Activated T-cell treated with anti-CD3 and anti-CD28 coated beads, Interleukin-2, amount 50 U/mL, for 4 hours (primary cell): ENCODE measurements around the gene VCAN. TPM values are rescaled to one million over a fixed set of nuclear protein-coding genes. Genes with fewer than 3 reads are reported as not detected.

Experiments used
- ATAC-seq, 2 donors: fragments of 200-7000 bp; cut with Tn5 transposase; one replicate each; pipeline ENCODE4 v1.10.0; 2021
- DNase-seq: peaks from one replicate; pipeline ENCODE4 v3.0.0-alpha.2; 2020
- H3K27me3 Mint-ChIP-seq: one replicate; pipeline ENCODE4 v1.8.0; 2021; ENCODE audit warnings: low read depth, mixed read lengths
- H3K36me3 Mint-ChIP-seq: one replicate; pipeline ENCODE4 v1.8.0; 2022; ENCODE audit warnings: mixed read lengths; ENCODE audit not compliant: insufficient read depth
- H3K4me1 Mint-ChIP-seq: one replicate; pipeline ENCODE4 v1.8.0; 2021; ENCODE audit warnings: low read depth, mixed read lengths
- H3K4me3 Mint-ChIP-seq: one replicate; pipeline ENCODE4 v1.8.0; 2021; ENCODE audit warnings: mild to moderate bottlenecking, moderate library complexity, mixed read lengths
- H3K9me3 Mint-ChIP-seq: one replicate; pipeline ENCODE4 v1.8.0; 2021; ENCODE audit warnings: mixed read lengths
- total RNA-seq, 3 donors: library from RNA; stranded (reverse); gene quantifications; one replicate each; pipeline ENCODE4 v1.2.1, GENCODE V29; 2021

The VCAN gene
- total RNA-seq, 3 donors from 2014 or later = 0.61 to 0.84 (median 0.74) TPM

- Mint-ChIP-seq H3K27me3 (peaks cover 14% of the 10 kb centered on the region), H3K9me3 (no peaks in the 10 kb centered on the region), H3K4me3 (no peak overlapping the region), H3K36me3 (no peaks in the 10 kb centered on the region), H3K4me1 (no peaks in the 10 kb centered on the region)
- DNase-seq (no peak), ATAC-seq (no peak)
These were observed 92.7 kb downstream of the VCAN start for GRCh38 chr5:83564069-83564749.

DNA sequence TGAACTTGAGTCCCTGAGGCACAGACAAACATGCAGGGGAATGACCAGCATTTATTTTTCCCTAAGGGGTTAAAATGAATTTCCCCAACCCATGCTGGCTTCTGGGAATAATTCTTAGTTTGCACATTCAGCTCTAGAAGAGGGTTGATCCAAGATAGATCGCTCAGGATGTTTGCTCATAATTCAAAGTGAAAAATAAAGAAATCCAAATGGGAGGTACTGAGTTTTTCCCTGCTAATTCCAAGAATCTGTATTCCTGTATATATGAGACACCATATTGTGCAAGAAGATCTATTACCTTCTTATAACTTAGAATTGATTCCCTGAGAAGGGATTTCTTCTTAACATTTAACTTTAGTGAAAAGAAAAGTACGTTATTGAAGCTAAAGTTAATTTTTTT is 96.2 kb downstream of the VCAN start:
- DNase-seq (no peak), ATAC-seq (no peak)
- Mint-ChIP-seq H3K4me3 (no peak overlapping the region), H3K36me3 (no peaks in the 10 kb centered on the region), H3K9me3 (no peaks in the 10 kb centered on the region), H3K27me3 (peaks cover 11% of the 10 kb centered on the region), H3K4me1 (no peaks in the 10 kb centered on the region)

- no peak for ATAC-seq
- H3K27me3 Mint-ChIP-seq = peaks cover 10% of the 10 kb centered on the region
- no peaks in the 10 kb centered on the region for H3K36me3 Mint-ChIP-seq
- no peaks in the 10 kb centered on the region for H3K9me3 Mint-ChIP-seq
- H3K4me1 Mint-ChIP-seq = no peaks in the 10 kb centered on the region
- DNase-seq = no peak
- H3K4me3 Mint-ChIP-seq = no peak overlapping the region
These were observed 96.6 kb downstream of the VCAN start for GRCh38 chr5:83568186-83568585.

DNA sequence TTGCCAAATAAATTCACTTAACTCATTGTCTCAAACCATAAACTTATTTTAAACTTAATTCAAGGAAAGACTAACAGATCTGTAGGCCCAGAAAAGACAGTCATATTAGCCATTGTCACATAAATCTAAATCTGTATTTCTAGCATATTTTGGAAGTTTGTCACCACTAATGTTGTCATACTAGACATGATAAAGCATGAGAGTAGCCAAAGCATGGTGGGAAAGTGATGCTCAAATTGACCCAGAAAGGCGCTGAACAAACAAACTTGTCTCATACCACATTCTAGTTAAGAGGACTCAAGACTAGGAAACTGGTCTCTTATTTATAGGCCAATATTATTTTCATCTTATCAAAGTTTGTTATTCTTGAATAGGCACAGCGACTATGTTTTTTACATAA is 99.4 kb downstream of the VCAN start:
- DNase-seq = no peak
- Mint-ChIP-seq H3K4me1 (no peaks in the 10 kb centered on the region), H3K36me3 (no peaks in the 10 kb centered on the region), H3K27me3 (peaks cover 2% of the 10 kb centered on the region), H3K9me3 (no peaks in the 10 kb centered on the region), H3K4me3 (no peak overlapping the region)
- ATAC-seq = no peak

DNA sequence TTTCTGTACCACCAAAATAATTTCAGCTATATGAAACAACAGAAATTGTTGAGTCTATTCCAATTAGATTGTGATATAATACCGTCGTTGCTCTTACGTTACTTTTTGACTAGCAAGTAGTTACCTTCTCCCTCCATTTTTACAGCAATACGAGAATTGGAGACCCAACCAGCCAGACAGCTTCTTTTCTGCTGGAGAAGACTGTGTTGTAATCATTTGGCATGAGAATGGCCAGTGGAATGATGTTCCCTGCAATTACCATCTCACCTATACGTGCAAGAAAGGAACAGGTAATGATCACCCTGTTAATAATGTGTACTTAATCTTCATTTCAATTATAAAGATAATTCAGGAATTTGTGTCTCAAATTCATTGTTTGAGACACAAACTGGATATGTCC is 100.7 kb downstream of the VCAN start:
- Mint-ChIP-seq H3K9me3 (no peaks in the 10 kb centered on the region), H3K36me3 (no peaks in the 10 kb centered on the region), H3K4me1 (no peaks in the 10 kb centered on the region), H3K4me3 (no peak overlapping the region), H3K27me3 (peaks cover 6% of the 10 kb centered on the region)
- DNase-seq (no peak), ATAC-seq (no peak)

- H3K36me3 Mint-ChIP-seq = no peaks in the 10 kb centered on the region
These were observed 104.8 kb downstream of the VCAN start for GRCh38 chr5:83576341-83576740.

DNA sequence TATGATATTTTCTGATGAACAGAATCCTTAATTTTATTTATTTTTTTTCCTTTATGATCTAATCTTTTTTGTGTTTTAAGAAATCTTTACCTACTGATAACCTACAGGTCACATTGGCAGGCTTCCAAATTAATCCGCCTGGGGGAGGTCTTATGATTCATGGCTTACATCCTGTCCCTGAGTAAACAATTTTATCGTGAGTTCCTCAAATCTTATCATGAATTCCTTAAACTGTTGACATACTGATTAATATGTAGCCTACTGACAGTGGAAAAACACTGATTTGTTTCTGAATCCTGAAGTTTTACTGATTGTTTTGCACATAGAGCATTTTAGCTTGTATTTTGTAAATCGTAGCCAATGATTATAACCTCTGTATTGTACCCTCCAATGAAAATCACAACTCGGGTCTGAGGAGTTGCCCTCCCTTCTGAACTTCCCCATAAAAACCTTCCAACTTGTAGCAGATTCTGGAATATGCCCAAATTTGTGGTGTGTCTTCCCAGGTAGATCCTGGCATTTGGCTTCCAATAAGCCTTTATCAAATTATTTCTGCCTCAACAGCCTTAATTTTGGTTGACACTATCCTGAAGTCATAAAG is 105.6 kb downstream of the VCAN start:
- DNase-seq = no peak
- H3K4me1 Mint-ChIP-seq = no peaks in the 10 kb centered on the region
- no peak for ATAC-seq
- no peak overlapping the region for H3K4me3 Mint-ChIP-seq
- H3K27me3 Mint-ChIP-seq = peaks cover 4% of the 10 kb centered on the region
- no peaks in the 10 kb centered on the region for H3K36me3 Mint-ChIP-seq
- no peaks in the 10 kb centered on the region for H3K9me3 Mint-ChIP-seq

More at GRCh38 chr5:83576341-83576740, 104.8 kb downstream of the VCAN start:
- DNase-seq (no peak), ATAC-seq (no peak)
- Mint-ChIP-seq H3K4me1 (no peaks in the 10 kb centered on the region), H3K4me3 (no peak overlapping the region), H3K9me3 (no peaks in the 10 kb centered on the region), H3K27me3 (peaks cover 4% of the 10 kb centered on the region)

DNA sequence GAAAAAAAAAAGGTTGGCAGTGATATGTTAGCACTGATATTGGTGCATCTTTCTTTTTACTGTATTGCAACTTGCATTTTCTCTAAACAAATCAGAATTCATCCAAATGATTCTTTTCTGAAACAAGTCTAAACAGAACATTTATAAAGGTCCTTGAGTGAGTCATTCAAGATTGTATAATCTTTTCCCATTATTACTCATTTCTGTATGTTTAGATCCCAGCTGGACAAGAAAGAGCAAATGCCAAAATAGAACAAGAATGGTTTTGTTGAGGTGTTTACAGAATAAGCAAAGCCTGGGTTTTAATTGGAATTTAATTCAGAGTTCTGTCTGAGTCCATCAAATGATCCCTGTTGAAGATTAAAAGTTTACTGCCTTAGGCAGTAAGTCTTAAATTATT is 112.3 kb downstream of the VCAN start:
- no peak overlapping the region for H3K4me3 Mint-ChIP-seq

DNA sequence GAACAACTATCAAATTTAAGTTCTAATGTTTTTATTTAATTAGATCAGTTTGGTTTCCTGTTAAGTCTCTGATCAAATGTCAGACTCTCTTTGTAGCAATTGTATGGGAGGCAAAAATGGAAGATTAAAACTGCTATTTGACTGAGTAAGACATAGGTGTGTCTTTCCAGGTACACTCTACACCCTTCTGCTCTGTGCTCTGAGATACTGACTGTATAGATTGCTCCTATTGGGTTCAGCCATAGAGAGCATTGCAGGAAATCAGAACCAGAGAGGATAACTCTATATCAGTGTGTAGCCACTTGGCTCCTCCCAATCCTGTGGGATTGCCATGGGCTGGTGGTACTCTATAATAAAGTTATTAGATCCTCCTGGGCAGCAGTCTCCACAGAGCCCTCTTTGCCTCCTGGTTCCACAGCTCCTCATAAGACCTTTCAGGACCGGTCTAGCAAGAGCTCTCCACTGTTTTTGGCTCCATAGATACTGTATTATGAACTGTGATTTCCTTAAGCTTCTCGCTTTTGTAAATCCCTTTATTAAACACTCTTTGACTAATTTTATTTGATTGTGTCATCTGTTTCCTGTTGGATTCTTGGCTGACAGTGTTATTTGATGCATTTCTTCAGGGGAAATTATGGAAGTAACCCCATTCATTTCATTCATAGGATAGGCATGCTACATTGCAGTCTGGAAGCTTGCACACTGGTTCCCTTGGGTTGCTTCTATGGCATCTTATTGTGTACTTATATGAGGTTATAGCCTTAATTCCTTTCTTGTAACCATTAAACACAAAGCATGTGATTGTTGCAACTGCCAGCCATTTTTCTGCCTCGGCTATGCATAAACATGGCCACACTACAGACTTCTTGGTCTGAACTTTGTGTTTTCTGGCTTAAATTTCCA is 115.6 kb downstream of the VCAN start:
- no peaks in the 10 kb centered on the region for H3K4me1 Mint-ChIP-seq
- H3K36me3 Mint-ChIP-seq = no peaks in the 10 kb centered on the region
- H3K27me3 Mint-ChIP-seq = peaks cover 5% of the 10 kb centered on the region
- no peak overlapping the region for H3K4me3 Mint-ChIP-seq
- no peak for DNase-seq
- no peaks in the 10 kb centered on the region for H3K9me3 Mint-ChIP-seq
- ATAC-seq = no peak

More for the DNA sequence above, 112.3 kb downstream of the VCAN start:
- DNase-seq (no peak), ATAC-seq (no peak)
- Mint-ChIP-seq H3K36me3 (no peaks in the 10 kb centered on the region), H3K4me1 (no peaks in the 10 kb centered on the region), H3K27me3 (peaks cover 3% of the 10 kb centered on the region), H3K9me3 (no peaks in the 10 kb centered on the region)

DNA sequence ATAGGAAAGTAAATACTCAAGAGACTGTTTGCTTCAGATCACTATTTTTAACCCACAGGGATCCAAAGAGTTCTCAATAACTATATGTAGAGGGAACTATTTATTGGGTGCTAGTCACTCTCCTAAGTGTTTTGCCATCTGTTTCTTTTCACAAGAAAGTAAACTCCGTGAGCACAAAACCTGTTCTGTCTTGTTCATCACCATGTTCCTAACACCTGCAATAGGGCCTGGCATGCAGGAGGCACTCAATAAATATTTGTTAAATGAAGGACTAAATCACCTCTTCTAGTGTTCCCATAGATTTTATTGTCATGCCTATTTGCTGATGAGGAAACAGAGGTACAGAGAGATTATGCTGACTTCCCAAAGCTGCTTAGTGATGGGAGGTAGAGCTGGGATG is 118.2 kb downstream of the VCAN start:
- H3K9me3 Mint-ChIP-seq = no peaks in the 10 kb centered on the region
- H3K36me3 Mint-ChIP-seq = no peaks in the 10 kb centered on the region
- DNase-seq (no peak), ATAC-seq (no peak)
- no peaks in the 10 kb centered on the region for H3K4me1 Mint-ChIP-seq
- H3K27me3 Mint-ChIP-seq = peaks cover 2% of the 10 kb centered on the region
- H3K4me3 Mint-ChIP-seq = no peak overlapping the region

DNA sequence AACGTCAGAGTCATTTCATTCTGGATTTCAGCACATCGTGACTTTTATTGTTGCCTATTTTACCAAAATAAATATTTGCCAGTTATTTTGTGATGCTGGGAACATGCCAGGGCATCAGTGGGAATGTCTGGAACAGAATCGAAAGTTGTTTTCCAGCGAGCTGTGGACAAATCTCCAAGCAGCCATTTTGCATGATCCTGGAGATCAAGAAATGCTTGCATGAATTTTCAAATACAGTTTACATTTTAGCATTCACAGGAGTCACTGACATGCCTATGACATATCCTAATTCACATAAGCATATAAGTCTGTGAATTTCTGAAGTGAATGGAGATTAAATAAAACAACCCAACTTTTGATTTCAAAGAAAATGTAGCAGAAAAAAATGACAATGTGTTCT is 119.4 kb downstream of the VCAN start:
- Mint-ChIP-seq H3K27me3 (peaks cover 2% of the 10 kb centered on the region), H3K4me3 (no peak overlapping the region), H3K9me3 (no peaks in the 10 kb centered on the region), H3K36me3 (no peaks in the 10 kb centered on the region), H3K4me1 (no peaks in the 10 kb centered on the region)
- no peak for DNase-seq
- no peak for ATAC-seq

GRCh38 chr5:83595217-83595616 is 123.7 kb downstream of the VCAN start:
- Mint-ChIP-seq H3K4me3 (no peak overlapping the region), H3K4me1 (no peaks in the 10 kb centered on the region), H3K36me3 (no peaks in the 10 kb centered on the region)

DNA sequence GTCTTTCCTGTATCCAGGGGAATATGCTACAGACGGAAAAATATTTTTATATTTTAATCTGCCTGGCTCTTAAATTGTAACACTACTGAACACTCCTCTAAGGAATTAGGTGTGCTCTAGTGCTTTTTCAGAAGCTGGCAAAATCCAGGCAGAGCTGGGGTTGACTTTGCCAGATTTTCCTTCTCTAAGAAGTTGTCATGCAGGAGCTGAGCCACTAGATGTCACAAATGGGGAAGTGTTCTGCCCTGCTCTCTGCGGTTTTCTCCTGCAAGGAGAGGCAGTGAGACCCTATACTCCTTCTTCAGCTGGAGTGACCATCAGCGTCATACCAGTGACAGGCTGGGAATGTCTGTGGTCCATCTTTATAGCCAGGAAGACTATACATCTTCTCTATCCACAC is 136.6 kb downstream of the VCAN start:
- Mint-ChIP-seq H3K27me3 (peaks cover 5% of the 10 kb centered on the region), H3K4me3 (no peak overlapping the region), H3K9me3 (no peaks in the 10 kb centered on the region), H3K36me3 (no peaks in the 10 kb centered on the region), H3K4me1 (no peaks in the 10 kb centered on the region)
- no peak for ATAC-seq
- no peak for DNase-seq

More at GRCh38 chr5:83595217-83595616, 123.7 kb downstream of the VCAN start:
- ATAC-seq (no peak), DNase-seq (no peak)
- H3K27me3 Mint-ChIP-seq = peaks cover 3% of the 10 kb centered on the region
- no peaks in the 10 kb centered on the region for H3K9me3 Mint-ChIP-seq

DNA sequence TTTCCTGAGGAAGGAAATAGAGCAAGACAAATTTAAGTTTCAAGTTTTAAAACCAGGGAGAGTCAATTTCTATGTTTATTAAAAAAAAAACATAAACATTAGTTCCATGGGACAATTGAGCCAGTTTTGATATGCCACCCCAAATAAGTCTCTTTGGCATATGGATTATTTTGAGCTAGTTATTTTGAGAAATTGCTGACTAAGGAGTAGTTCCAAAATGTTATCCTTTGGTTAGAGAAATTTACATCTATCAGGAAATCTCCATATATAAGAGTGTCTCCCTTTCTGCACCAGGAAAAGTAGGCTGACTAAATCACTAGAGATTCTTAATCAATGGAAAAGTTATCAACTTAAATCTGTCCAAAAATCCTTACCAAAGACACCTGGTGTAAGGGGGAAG is 143.3 kb downstream of the VCAN start:
- Mint-ChIP-seq H3K4me1 (no peaks in the 10 kb centered on the region), H3K4me3 (no peak overlapping the region), H3K27me3 (peaks cover 4% of the 10 kb centered on the region), H3K9me3 (peaks cover 10% of the 10 kb centered on the region), H3K36me3 (no peaks in the 10 kb centered on the region)
- no peak for DNase-seq
- no peak for ATAC-seq
